Subcutaneous preadipocyte (primary cell): Measurements from ENCODE around the gene ACBD3. TPM values are rescaled to one million over a fixed set of nuclear protein-coding genes. Genes with fewer than 3 reads are reported as not detected.

Experiments
- small RNA-seq: library from RNA; depleted of rRNA; stranded (forward); fragments of <200 nt; gene quantifications from one replicate; pipeline ENCODE3, GENCODE V24; 2012
- total RNA-seq: library from RNA; depleted of rRNA; stranded (reverse); fragments of >200 nt; gene quantifications from 2 replicates; pipeline ENCODE4 v1.2.3, GENCODE V29; 2012

ACBD3 gene
- total RNA-seq = 37.8 and 52.6 TPM in 2 replicates

GRCh38 chr1:226186124-226187018 is at the start of gene ACBD3:
TSS of gene ACBD3 (minus strand) at chr1:226186741. CDS start at chr1:226186675, 66 bp downstream.

GRCh38 chr1:226223157-226223785 is 36.7 kb upstream of the ACBD3 start, which contains the start of gene MIXL1:
TSS of gene MIXL1 (plus strand) at chr1:226223664. CDS start at chr1:226223682, 18 bp downstream.

Small RNAs within 50 kb of the gene (small RNA-seq; reads per million reads assigned to genes)
- not detected for gene AL512343.1

Other genes with a start within 250 kb of the ACBD3 start
- not detected in 2 replicates for gene LEFTY2, start 245.5 kb downstream of the ACBD3 start, total RNA-seq
- gene SDE2, start 187.4 kb downstream of the ACBD3 start, total RNA-seq = 11.0 and 16.6 TPM in 2 replicates
- 100 and 123 TPM in 2 replicates for gene H3-3A, start 124.0 kb downstream of the ACBD3 start, total RNA-seq
- not detected in 2 replicates for gene MIXL1, start 36.9 kb upstream of the ACBD3 start, total RNA-seq
- 5.1 and 7.8 TPM in 2 replicates for gene LIN9, start 122.4 kb upstream of the ACBD3 start, total RNA-seq
- 62.8 and 90.9 TPM in 2 replicates for gene PARP1, start 221.4 kb upstream of the ACBD3 start, total RNA-seq